Osteocyte (in vitro differentiated cells): ENCODE results near the gene LRRC28. TPM values are rescaled to one million over a fixed set of nuclear protein-coding genes. Genes with fewer than 3 reads are reported as not detected.

Source experiments
- DNase-seq: peaks from one replicate; pipeline ENCODE4 v3.0.0; 2021; ENCODE audit warnings: mixed read lengths; ENCODE audit not compliant: unreplicated experiment; ENCODE audit errors: extremely low spot score
- H3K27ac Mint-ChIP-seq: one replicate; pipeline ENCODE4 v1.8.0; 2021; ENCODE audit warnings: mild to moderate bottlenecking, mixed read lengths; ENCODE audit not compliant: unreplicated experiment
- H3K27me3 Mint-ChIP-seq: one replicate; pipeline ENCODE4 v1.8.0; 2021; ENCODE audit warnings: mixed read lengths; ENCODE audit not compliant: unreplicated experiment
- H3K36me3 Mint-ChIP-seq: one replicate; pipeline ENCODE4 v1.8.0; 2021; ENCODE audit warnings: mixed read lengths; ENCODE audit not compliant: unreplicated experiment
- H3K4me1 Mint-ChIP-seq: one replicate; pipeline ENCODE4 v1.8.0; 2021; ENCODE audit warnings: mixed read lengths; ENCODE audit not compliant: unreplicated experiment
- H3K4me3 Mint-ChIP-seq: one replicate; pipeline ENCODE4 v1.8.0; 2021; ENCODE audit warnings: mild to moderate bottlenecking, moderate library complexity, mixed read lengths; ENCODE audit not compliant: unreplicated experiment
- H3K9me3 Mint-ChIP-seq: one replicate; pipeline ENCODE4 v1.8.0; 2021; ENCODE audit warnings: mixed read lengths; ENCODE audit not compliant: unreplicated experiment
- CTCF ChIP-seq: fragments of 200-600 bp; sonication (generic); IDR thresholded peaks from 2 replicates; pipeline ENCODE4 v1.5.0; 2021; ENCODE audit warnings: antibody characterized with exemption, mild to moderate bottlenecking, moderate library complexity
- total RNA-seq: library from RNA; stranded (reverse); gene quantifications from 2 replicates; pipeline ENCODE4 v1.2.1, GENCODE V29; 2021

The LRRC28 gene
- total RNA-seq, 1 donor from 2014 or later: 27.4 TPM

GRCh38 chr15:99438691-99439523 is 187.6 kb downstream of the LRRC28 start:
- no peak for TF ChIP-seq CTCF
- DNase-seq: peak; percentile 83
- Mint-ChIP-seq H3K36me3 (no peaks in the 10 kb centered on the region), H3K4me1 (peaks cover 77% of the 10 kb centered on the region), H3K4me3 (peak overlapping the region; percentile 57), H3K27me3 (no peaks in the 10 kb centered on the region), H3K9me3 (no peaks in the 10 kb centered on the region), H3K27ac (peak overlapping the region; percentile 97)

- no peak for TF ChIP-seq CTCF
- Mint-ChIP-seq H3K36me3 (no peaks in the 10 kb centered on the region), H3K27ac (peak overlapping the region; percentile 97), H3K4me1 (peaks cover 77% of the 10 kb centered on the region), H3K27me3 (no peaks in the 10 kb centered on the region), H3K9me3 (no peaks in the 10 kb centered on the region), H3K4me3 (no peak overlapping the region)
- DNase-seq: peak; percentile 64
These were observed 188.2 kb downstream of the LRRC28 start for GRCh38 chr15:99439524-99439835.

GRCh38 chr15:99440029-99440428 is 188.7 kb downstream of the LRRC28 start:
- H3K36me3 Mint-ChIP-seq: no peaks in the 10 kb centered on the region
- peak; percentile 46 for DNase-seq
- H3K4me1 Mint-ChIP-seq: peaks cover 75% of the 10 kb centered on the region
- H3K4me3 Mint-ChIP-seq: no peak overlapping the region
- H3K9me3 Mint-ChIP-seq: no peaks in the 10 kb centered on the region
- no peak for TF ChIP-seq CTCF
- no peaks in the 10 kb centered on the region for H3K27me3 Mint-ChIP-seq
- H3K27ac Mint-ChIP-seq: peak overlapping the region; percentile 97

Other genes with a start within 250 kb of the LRRC28 start
- gene PGPEP1L, start 243.7 kb upstream of the LRRC28 start, total RNA-seq: not detected in 2 replicates
- gene SYNM, start 146.4 kb upstream of the LRRC28 start, total RNA-seq: 5.5 and 5.9 TPM in 2 replicates
- 23.1 and 23.5 TPM in 2 replicates for gene TTC23, start 1.9 kb upstream of the LRRC28 start, total RNA-seq